OCI-LY3 (cell line): ENCODE measurements around the gene DDX42.

ENCODE experiments used
- CTCF ChIP-seq: fragments of 200-600, 300-600 bp; sonication (generic); IDR thresholded peaks from 2 replicates; pipeline ENCODE4 v1.5.1; 2014; ENCODE audit warnings: antibody characterized with exemption, low read length, low read depth
- EZH2phosphoT487 ChIP-seq: fragments of 200-600 bp; shearing (Covaris generic); IDR thresholded peaks from 2 replicates; pipeline ENCODE4 v1.6.1; 2018; ENCODE audit warnings: antibody characterized with exemption, mixed run types, low read depth

- TF ChIP-seq CTCF: no peak
- no peak for TF ChIP-seq EZH2phosphoT487
Measured at GRCh38 chr17:63841350-63842172, 67.6 kb downstream of the DDX42 start.
